HepG2 (cell line): ENCODE measurements around the gene ALDOA. TPM values are rescaled to one million over a fixed set of nuclear protein-coding genes. Genes with fewer than 3 reads are reported as not detected.

Experiments used
- ATAC-seq: fragments of 200-7000 bp; cut with Tn5 transposase; 3 replicates; pipeline ENCODE4 v1.9.1; 2020; ENCODE audit warnings: mild to moderate bottlenecking, moderate library complexity
- BruUV-seq: library from RNA; stranded (reverse); fragments of 400-500 nt; replicated peaks from 2 replicates; lab custom pipeline; 2021; lab: Mats Ljungman, UMichigan
- CTCF ChIA-PET: fragments of 300-600 bp; formaldehyde crosslinking; extraction: SDS; loops from one replicate; lab custom pipeline; 2021; ENCODE audit warnings: low total read pairs, inconsistent platforms, low intra/inter-chr PET ratio; lab: Yijun Ruan, JAX
- POLR2A ChIA-PET: fragments of 350-600 bp; sonication (Branson Sonifier 250); formaldehyde crosslinking; loops from one replicate; lab custom pipeline; 2020; ENCODE audit warnings: antibody characterized with exemption, inconsistent platforms; lab: Yijun Ruan, JAX
- DNase-seq: peaks from one replicate; pipeline ENCODE4 v3.0.0-alpha.2; 2015; ENCODE audit warnings: low spot score
- FAIRE-seq: peaks from 3 replicates; lab custom pipeline; 2011; peaks lifted over from hg19 to GRCh38; lab: Jason Lieb, UNC
- H2AFZ ChIP-seq: one replicate; pipeline ENCODE4 v1.6.1; 2011; ENCODE audit warnings: low read length, inconsistent platforms
- H3K27ac ChIP-seq: fragments of 300-600 bp; 3 replicates; pipeline ENCODE4 v1.8.0; 2011; ENCODE audit warnings: mixed run types, mild to moderate bottlenecking, mixed read lengths, low read length, inconsistent platforms; ENCODE audit not compliant: insufficient read depth; ENCODE audit errors: extremely low read length
- H3K27me3 ChIP-seq, 2 experiments: fragments of 200-600 bp in 1 of 2; 2 replicates in 1 of 2; 3 replicates in 1 of 2; pipeline versions ENCODE4 v1.6.0 to v1.8.0; 2011; ENCODE audit warnings: low read length in 2 of 2, mild to moderate bottlenecking in 2 of 2, moderate library complexity in 2 of 2, inconsistent platforms in 1 of 2; ENCODE audit not compliant: insufficient read depth in 2 of 2, control insufficient read depth in 1 of 2
- H3K36me3 ChIP-seq, 2 experiments: fragments of 200-600 bp in 1 of 2; replicated peaks in 1 of 2; 2 replicates in 1 of 2; 3 replicates in 1 of 2; pipeline versions ENCODE4 v1.5.1 to v1.8.0; 2011; ENCODE audit warnings: low read length in 2 of 2, inconsistent platforms in 1 of 2; ENCODE audit not compliant: insufficient read depth in 2 of 2, control insufficient read depth in 1 of 2
- H3K4me1 ChIP-seq: 2 replicates; pipeline ENCODE4 v1.5.1; 2012; ENCODE audit warnings: low read length, inconsistent platforms; ENCODE audit not compliant: insufficient read depth
- H3K4me2 ChIP-seq: 2 replicates; pipeline ENCODE4 v1.6.0; 2011; ENCODE audit warnings: low read depth, low read length, inconsistent platforms
- H3K4me3 ChIP-seq, 3 experiments: fragments of 200-600 bp in 1 of 3; sonication (generic), shearing (Covaris generic) in 1 of 3; replicated peaks in 1 of 3; 2 replicates each; pipeline ENCODE4 v1.5.1; 2011 to 2016; ENCODE audit warnings: low read length in 3 of 3, inconsistent platforms in 2 of 3, low read depth in 2 of 3, mild to moderate bottlenecking in 2 of 3, control low read depth in 1 of 3, mixed read lengths in 1 of 3; ENCODE audit not compliant: insufficient read depth in 1 of 3
- H3K79me2 ChIP-seq: one replicate; pipeline ENCODE4 v1.6.1; 2011; ENCODE audit warnings: low read length, inconsistent platforms; ENCODE audit not compliant: insufficient read depth
- H3K9ac ChIP-seq: 2 replicates; pipeline ENCODE4 v1.6.0; 2011; ENCODE audit warnings: mild to moderate bottlenecking, low read depth, low read length, inconsistent platforms; ENCODE audit not compliant: insufficient read depth
- H3K9me3 ChIP-seq: 2 replicates; pipeline ENCODE4 v1.5.1; 2012; ENCODE audit warnings: mild to moderate bottlenecking, low read length
- H4K20me1 ChIP-seq: 2 replicates; pipeline ENCODE4 v1.6.0; 2011; ENCODE audit warnings: inconsistent platforms, mild to moderate bottlenecking, low read length, moderate library complexity; ENCODE audit not compliant: insufficient read depth
- EED ChIP-seq: sonication (generic); formaldehyde crosslinking; IDR thresholded peaks from 2 replicates; pipeline ENCODE4 v1.5.0; 2020; ENCODE audit warnings: mild to moderate bottlenecking, missing genetic modification reagents
- HOXA5 ChIP-seq: sonication (generic); formaldehyde crosslinking; IDR thresholded peaks from 2 replicates; pipeline ENCODE4 v1.4.0; 2020; ENCODE audit warnings: missing genetic modification reagents
- IKZF1 ChIP-seq: fragments of 450-650 bp; IDR thresholded peaks from 2 replicates; pipeline ENCODE4 v1.7.1; 2016
- RFX5 ChIP-seq: IDR thresholded peaks from 2 replicates; pipeline ENCODE4 v1.6.1; 2011; ENCODE audit warnings: low read depth, low read length, improper control_type of control experiment
- SALL2 ChIP-seq: sonication (generic); formaldehyde crosslinking; IDR thresholded peaks from 2 replicates; pipeline ENCODE4 v1.8.1; 2023; ENCODE audit warnings: mild to moderate bottlenecking, missing genetic modification reagents, inconsistent platforms
- SNAI1 ChIP-seq: sonication (generic); formaldehyde crosslinking; IDR thresholded peaks from 2 replicates; pipeline ENCODE4 v1.5.0; 2020; ENCODE audit warnings: mild to moderate bottlenecking, missing genetic modification reagents, borderline replicate concordance
- SRF ChIP-seq: IDR thresholded peaks from 2 replicates; pipeline ENCODE4 v1.6.1; 2011; ENCODE audit warnings: mild to moderate bottlenecking, low read depth, low read length, moderate library complexity
- ZNF362 ChIP-seq: sonication (generic); formaldehyde crosslinking; IDR thresholded peaks from 2 replicates; pipeline ENCODE4 v1.4.0; 2020; ENCODE audit warnings: missing genetic modification reagents, mild to moderate bottlenecking, borderline replicate concordance
- ZNF501 ChIP-seq: sonication (generic); formaldehyde crosslinking; IDR thresholded peaks from 2 replicates; pipeline ENCODE4 v1.5.1; 2020; ENCODE audit warnings: mild to moderate bottlenecking, moderate library complexity, missing genetic modification reagents
- ZNF619 ChIP-seq: sonication (generic); formaldehyde crosslinking; IDR thresholded peaks from 2 replicates; pipeline ENCODE4 v1.4.0; 2020; ENCODE audit warnings: mild to moderate bottlenecking, missing genetic modification reagents
- WGBS: methylation state at CpG from one replicate; pipeline ENCODE4 v1.1.6; 2017; ENCODE audit warnings: low lambda C conversion rate; 5-methylcytosine and 5-hydroxymethylcytosine counted together
- in situ Hi-C: cut with HindIII; loops from 2 replicates; pipeline ENCODE4 v1.10.0; 2017; ENCODE audit warnings: low pct_unique_long_range_greater_than_20kb; ENCODE audit not compliant: extremely low pct_ligation_motif_present
- intact Hi-C: fragments of 100-400 bp; cut with micrococcal nuclease; formaldehyde crosslinking; loops from one replicate; pipeline ENCODE4 v1.10.0; 2022; ENCODE audit not compliant: unreplicated experiment
- polyA plus RNA-seq, 8 experiments: library from polyadenylated mRNA; depleted of rRNA in 3 of 8; stranded (reverse) in 7 of 8; unstranded in 1 of 8; fragments of >200 nt; fragmentation: Illumina TruSeq in 4 of 8; extraction: Trizol in 4 of 8; gene quantifications; 2 replicates each; pipeline versions ENCODE4 v1.2.1 to v1.2.3, GENCODE V29; 2011 to 2016; ENCODE audit warnings: low read depth in 4 of 8, missing spikeins in 1 of 8, mixed read lengths in 1 of 8; ENCODE audit not compliant: insufficient read depth in 1 of 8
- total RNA-seq, 5 experiments: library from RNA; depleted of rRNA; stranded (reverse); fragments of >200 nt; fragmentation: Illumina TruSeq; extraction: Trizol; gene quantifications; 2 replicates each; pipeline ENCODE4 v1.2.3, GENCODE V29; 2016; ENCODE audit warnings: low read depth in 1 of 5

The ALDOA gene
- total and polyA plus RNA-seq, 2 of the 13 experiments (the other 11 are each of a cell fraction or from before 2014, with no cell fraction given) = 925 to 1,884 TPM

- H3K4me1 ChIP-seq = peaks cover 37% of the 10 kb centered on the region
- POLR2A ChIA-PET = no interaction called here
- H4K20me1 ChIP-seq = no peaks in the 10 kb centered on the region
- TF ChIP-seq ZNF619 (CRISPR knock-in tag) = no peak
- no peak for TF ChIP-seq ZNF362 (CRISPR knock-in tag)
- TF ChIP-seq EED = no peak
- TF ChIP-seq IKZF1 = no peak
- no peak for TF ChIP-seq SALL2 (CRISPR knock-in tag)
- no peak for TF ChIP-seq SRF
- TF ChIP-seq RFX5 = no peak
- TF ChIP-seq SNAI1 (CRISPR knock-in tag) = no peak
- no peak for TF ChIP-seq ZNF501 (CRISPR knock-in tag)
- TF ChIP-seq HOXA5 (CRISPR knock-in tag) = no peak
- TF ChIP-seq, all 625 proteins: peak for 0
- Histone ChIP-seq H3K4me2 (no peak overlapping the region), H3K9me3 (no peaks in the 10 kb centered on the region), H2AFZ (no peak overlapping the region), H3K4me3 (no peak overlapping the region), H3K9ac (no peak overlapping the region), H3K27ac (no peak overlapping the region), H3K36me3 (no peaks in the 10 kb centered on the region), H3K79me2 (no peaks in the 10 kb centered on the region), H3K27me3 (peaks cover 0 to 13% of the 10 kb centered on the region in 2 experiments; a peak in 3 of 5 replicates)
- no peak for ATAC-seq
- intact Hi-C loops (no loop called here), in situ Hi-C loops (no loop called here)
- WGBS = 49% methylated on average over 8 of the region's 8 CpGs
- FAIRE-seq = no peak
- BruUV-seq = no TSS peak
- CTCF ChIA-PET = no interaction called here
- no peak for DNase-seq
These were observed 15.7 kb upstream of the ALDOA start for GRCh38 chr16:30049871-30050270.
